Measurements from ENCODE around the gene CHCHD3.

CHCHD3 gene

DNA sequence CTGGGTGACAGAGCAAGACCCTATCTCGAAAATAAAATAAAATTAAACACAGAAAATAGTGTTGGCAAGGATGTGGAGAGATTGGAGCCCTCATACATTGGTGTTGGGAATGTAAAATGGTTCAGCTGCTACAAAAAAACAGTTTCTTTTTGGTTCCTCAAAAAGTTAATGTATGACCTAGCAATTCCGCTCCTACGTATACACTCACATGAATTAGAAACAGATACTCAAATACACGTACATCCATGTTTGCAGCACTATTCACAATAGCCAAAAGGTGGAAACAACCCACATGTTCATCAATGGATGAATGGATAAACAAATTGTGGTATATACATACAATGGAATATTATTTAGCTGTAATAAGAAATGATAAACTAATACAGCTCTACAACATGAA is 28.4 kb upstream of the CHCHD3 start:
- Histone ChIP-seq H3K4me3 (ENCODE audit: low read length) (no peak overlapping the region), H3K4me1 (ENCODE audit: insufficient read depth, low read length) (no peaks in the 10 kb centered on the region), H3K27me3 (ENCODE audit: insufficient read depth, low read length) (no peaks in the 10 kb centered on the region), H3K27ac (ENCODE audit: low read length) (no peak overlapping the region), H3K9me3 (ENCODE audit: insufficient read depth, low read depth, low read length) (peaks cover 8% of the 10 kb centered on the region; the same call in 1 of the 2 replicates), H3K36me3 (ENCODE audit: insufficient read depth, low read depth, low read length) (no peaks in the 10 kb centered on the region), H3K9ac (ENCODE audit: low read depth, low read length) (no peak overlapping the region)

DNA sequence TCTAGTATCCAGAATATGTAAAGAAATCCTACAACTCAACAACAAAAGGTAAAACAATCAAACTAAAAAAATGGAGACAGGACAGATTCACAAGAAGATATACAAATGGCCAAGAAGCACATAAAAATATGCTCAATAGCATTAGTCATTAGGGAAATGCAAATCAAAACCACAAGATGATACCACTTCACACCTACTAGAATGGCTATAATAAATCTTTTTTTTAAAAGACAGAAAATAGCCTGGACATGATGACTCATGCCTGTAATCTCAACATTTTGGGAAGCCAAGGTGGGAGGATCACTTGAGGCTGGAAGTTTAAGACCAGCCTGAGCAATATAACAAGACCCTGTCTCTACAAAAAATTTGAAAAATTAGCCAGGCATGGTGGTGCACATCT is 27.9 kb upstream of the CHCHD3 start:
- no peak overlapping the region for H3K27ac ChIP-seq (ENCODE audit: low read length)
- no peak overlapping the region for H3K9ac ChIP-seq (ENCODE audit: low read depth, low read length)
- no peak overlapping the region for H3K4me3 ChIP-seq (ENCODE audit: low read length)
- H3K36me3 ChIP-seq (ENCODE audit: insufficient read depth, low read depth, low read length): no peaks in the 10 kb centered on the region
- H3K27me3 ChIP-seq (ENCODE audit: insufficient read depth, low read length): no peaks in the 10 kb centered on the region
- H3K4me1 ChIP-seq (ENCODE audit: insufficient read depth, low read length): no peaks in the 10 kb centered on the region
- H3K9me3 ChIP-seq (ENCODE audit: insufficient read depth, low read depth, low read length): peaks cover 8% of the 10 kb centered on the region; the same call in 1 of the 2 replicates

DNA sequence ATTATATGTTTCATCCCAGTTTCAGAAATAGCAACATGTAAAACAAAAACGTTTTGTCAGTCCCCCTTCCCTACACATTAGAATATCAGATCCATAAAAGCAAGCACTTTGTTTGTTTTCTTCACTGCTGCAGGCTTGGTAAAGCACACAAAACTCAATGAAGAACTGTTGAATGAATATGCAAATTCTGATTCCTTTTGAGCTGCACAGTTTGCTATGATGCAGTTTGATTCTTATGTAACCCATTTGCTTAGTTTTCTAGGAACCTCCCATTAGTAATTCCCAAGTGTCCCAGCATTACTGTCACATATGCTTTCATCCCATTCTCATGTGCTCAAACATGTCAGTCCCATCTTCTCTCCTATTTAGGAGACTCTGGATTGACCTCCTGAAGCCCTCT is 26.1 kb upstream of the CHCHD3 start:
- Histone ChIP-seq H3K9me3 (ENCODE audit: insufficient read depth, low read depth, low read length) (peaks cover 8% of the 10 kb centered on the region; the same call in 1 of the 2 replicates), H3K4me1 (ENCODE audit: insufficient read depth, low read length) (no peaks in the 10 kb centered on the region), H3K27ac (ENCODE audit: low read length) (no peak overlapping the region), H3K4me3 (ENCODE audit: low read length) (no peak overlapping the region), H3K36me3 (ENCODE audit: insufficient read depth, low read depth, low read length) (no peaks in the 10 kb centered on the region), H3K27me3 (ENCODE audit: insufficient read depth, low read length) (no peaks in the 10 kb centered on the region), H3K9ac (ENCODE audit: low read depth, low read length) (no peak overlapping the region)

DNA sequence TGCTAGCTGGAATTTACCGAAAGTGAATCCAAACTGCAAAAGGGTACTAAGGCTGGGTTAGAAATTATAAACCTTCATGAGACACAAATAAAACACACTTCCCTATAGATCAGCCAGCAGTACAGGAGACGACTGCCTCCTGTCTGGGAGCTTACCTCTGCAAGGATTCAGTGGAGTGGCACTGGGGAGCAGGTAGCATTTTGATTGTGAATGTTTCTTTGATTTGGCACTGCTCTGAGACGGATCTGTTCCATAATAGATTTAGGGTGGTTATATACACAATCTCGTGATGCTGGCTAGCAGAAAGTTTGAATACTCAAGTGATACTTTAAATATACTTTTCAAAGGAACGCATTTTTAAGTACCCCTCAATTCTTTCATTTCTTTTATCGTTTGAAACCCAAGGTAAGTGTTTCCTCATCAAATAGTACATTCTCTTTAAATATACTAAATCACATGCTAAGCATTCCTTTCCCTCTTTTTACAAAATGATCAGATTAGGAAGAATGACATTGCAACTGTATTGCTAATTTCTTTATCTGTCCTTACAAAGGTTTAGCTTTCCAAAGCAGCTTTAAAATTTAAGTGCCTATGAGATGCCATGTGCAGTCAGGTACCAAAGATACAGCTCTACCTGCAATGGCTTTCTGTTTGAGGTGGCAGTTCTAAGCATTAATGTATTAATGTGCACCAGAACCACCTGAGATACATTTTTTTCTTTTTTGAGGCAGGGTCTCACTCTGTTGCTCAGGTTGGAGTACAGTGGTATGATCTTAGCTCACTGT is 20.6 kb upstream of the CHCHD3 start:
- Histone ChIP-seq H3K9me3 (ENCODE audit: insufficient read depth, low read depth, low read length) (no peaks in the 10 kb centered on the region), H3K9ac (ENCODE audit: low read depth, low read length) (no peak overlapping the region), H3K36me3 (ENCODE audit: insufficient read depth, low read depth, low read length) (no peaks in the 10 kb centered on the region), H3K27me3 (ENCODE audit: insufficient read depth, low read length) (no peaks in the 10 kb centered on the region), H3K27ac (ENCODE audit: low read length) (no peak overlapping the region), H3K4me1 (ENCODE audit: insufficient read depth, low read length) (0 out of 2 replicates have a peak, but pooled peaks cover 3% of the 10 kb centered on the region), H3K4me3 (ENCODE audit: low read length) (no peak overlapping the region)

DNA sequence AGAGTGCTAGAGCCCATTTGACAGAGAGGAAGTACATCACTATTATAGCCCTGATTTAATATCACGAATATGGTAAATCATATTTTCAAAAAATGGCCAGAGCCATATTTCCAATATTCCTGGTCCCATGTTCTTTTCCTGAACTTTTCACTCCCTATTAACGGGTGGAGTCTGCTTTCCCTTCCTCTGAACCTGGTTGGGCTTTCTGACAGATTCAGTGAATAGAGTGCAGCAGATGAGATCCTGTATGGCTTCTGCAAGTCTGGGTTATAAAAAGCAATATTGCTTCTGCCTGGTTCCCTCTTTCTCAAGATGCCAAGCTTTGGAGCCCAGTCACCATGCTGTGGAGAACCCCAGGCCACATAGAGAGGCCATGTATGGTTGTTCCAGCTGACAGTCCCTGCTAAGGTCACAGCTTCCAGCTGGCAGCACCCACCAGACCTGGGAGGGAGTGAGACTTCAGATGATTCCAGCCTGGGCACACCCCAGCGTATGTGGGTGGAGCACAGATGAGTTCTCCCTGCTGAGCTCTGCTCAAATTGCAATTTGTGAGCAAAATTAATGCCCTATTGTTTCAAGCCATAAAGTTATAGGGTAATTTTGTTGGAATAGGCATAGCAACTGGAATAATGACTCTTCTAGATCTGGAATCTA is 17.9 kb upstream of the CHCHD3 start:
- Histone ChIP-seq H3K4me3 (ENCODE audit: low read length) (no peak overlapping the region), H3K36me3 (ENCODE audit: insufficient read depth, low read depth, low read length) (no peaks in the 10 kb centered on the region), H3K9me3 (ENCODE audit: insufficient read depth, low read depth, low read length) (no peaks in the 10 kb centered on the region), H3K27ac (ENCODE audit: low read length) (no peak overlapping the region), H3K4me1 (ENCODE audit: insufficient read depth, low read length) (0 out of 2 replicates have a peak, but pooled peaks cover 3% of the 10 kb centered on the region), H3K9ac (ENCODE audit: low read depth, low read length) (no peak overlapping the region), H3K27me3 (ENCODE audit: insufficient read depth, low read length) (no peaks in the 10 kb centered on the region)

DNA sequence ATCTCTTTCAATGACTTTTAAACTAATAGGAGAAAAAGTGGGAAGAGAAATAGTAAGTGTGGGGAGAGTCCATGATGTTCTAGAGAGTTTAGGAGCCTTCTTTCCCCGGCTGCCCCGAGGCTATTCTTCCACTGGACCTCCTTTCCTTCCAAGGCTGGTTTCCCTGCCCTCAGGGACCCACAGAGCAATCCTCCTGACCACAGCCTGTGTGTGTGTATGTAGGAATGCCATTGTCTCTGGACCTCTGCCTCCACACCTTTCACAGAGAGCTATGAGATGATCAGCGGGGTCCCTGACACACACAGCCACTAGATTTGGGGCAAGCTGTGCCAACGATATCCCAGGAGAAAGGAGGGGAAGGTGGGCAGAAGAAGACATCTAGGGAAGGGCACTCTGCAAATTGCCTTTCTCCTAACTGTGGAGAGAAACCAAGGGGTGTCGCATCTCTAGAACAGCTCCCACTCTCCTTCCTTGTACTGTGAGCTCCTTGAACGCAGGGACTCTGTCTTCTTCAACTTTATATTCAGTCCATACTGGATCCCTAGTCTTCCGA is 13.3 kb upstream of the CHCHD3 start:
- H3K9me3 ChIP-seq (ENCODE audit: insufficient read depth, low read depth, low read length): no peaks in the 10 kb centered on the region
- no peak overlapping the region for H3K27ac ChIP-seq (ENCODE audit: low read length)
- 0 out of 2 replicates have a peak, but pooled peaks cover 3% of the 10 kb centered on the region for H3K4me1 ChIP-seq (ENCODE audit: insufficient read depth, low read length)
- H3K27me3 ChIP-seq (ENCODE audit: insufficient read depth, low read length): no peaks in the 10 kb centered on the region
- H3K9ac ChIP-seq (ENCODE audit: low read depth, low read length): no peak overlapping the region
- no peak overlapping the region for H3K4me3 ChIP-seq (ENCODE audit: low read length)
- no peaks in the 10 kb centered on the region for H3K36me3 ChIP-seq (ENCODE audit: insufficient read depth, low read depth, low read length)

DNA sequence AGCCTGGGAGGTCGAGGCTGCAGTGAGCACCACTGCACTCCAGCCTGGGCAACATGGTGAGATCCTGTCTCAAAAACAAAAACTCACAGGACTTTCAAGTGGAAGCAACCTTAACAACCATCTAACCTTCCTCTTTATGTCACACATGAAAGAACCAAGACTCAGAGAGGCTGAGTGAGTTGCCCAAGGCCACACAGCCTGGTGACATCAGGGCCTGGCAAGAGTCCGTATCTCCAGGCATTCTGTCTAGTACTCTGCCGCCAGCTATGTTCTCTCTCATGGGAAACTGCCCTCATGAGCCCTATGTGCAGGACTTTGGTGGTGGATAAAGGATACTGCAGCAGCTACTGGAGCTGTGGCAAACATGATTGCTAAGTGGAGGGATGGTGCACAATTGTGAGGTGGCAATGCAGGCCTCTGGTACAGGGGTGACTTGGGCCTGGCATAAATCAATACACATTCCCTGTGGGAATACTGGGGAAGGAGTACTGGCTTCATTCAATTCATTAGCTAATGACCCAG is 10.1 kb upstream of the CHCHD3 start:
- no peaks in the 10 kb centered on the region for H3K9me3 ChIP-seq (ENCODE audit: insufficient read depth, low read depth, low read length)
- no peaks in the 10 kb centered on the region for H3K4me1 ChIP-seq (ENCODE audit: insufficient read depth, low read length)
- H3K27me3 ChIP-seq (ENCODE audit: insufficient read depth, low read length): no peaks in the 10 kb centered on the region
- H3K36me3 ChIP-seq (ENCODE audit: insufficient read depth, low read depth, low read length): no peaks in the 10 kb centered on the region
- H3K9ac ChIP-seq (ENCODE audit: low read depth, low read length): no peak overlapping the region
- H3K4me3 ChIP-seq (ENCODE audit: low read length): no peak overlapping the region
- no peak overlapping the region for H3K27ac ChIP-seq (ENCODE audit: low read length)

DNA sequence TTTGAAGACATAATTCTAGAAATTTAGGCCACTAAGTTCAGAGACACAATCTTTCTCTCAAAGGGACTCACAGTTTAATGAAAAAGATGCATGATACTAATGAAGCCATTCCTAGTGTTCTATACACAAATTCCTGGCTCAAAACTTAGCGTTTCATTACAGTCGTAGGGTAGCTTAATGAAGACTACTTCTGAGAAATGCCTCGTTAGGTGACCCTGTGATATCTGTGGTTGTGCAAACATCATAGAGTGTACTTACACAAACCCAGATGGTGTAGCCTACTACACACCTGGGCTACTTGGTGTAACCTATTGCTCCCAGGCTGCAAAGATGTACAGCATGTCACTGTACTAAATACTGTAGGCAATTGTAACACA is 488 bp upstream of the CHCHD3 start:
- Histone ChIP-seq H3K27me3 (ENCODE audit: insufficient read depth, low read length) (no peaks in the 10 kb centered on the region), H3K9me3 (ENCODE audit: insufficient read depth, low read depth, low read length) (no peaks in the 10 kb centered on the region), H3K27ac (ENCODE audit: low read length) (no peak overlapping the region), H3K4me3 (ENCODE audit: low read length) (0 out of 2 replicates have a peak overlapping the region, but pooled peaks have one; percentile 31), H3K9ac (ENCODE audit: low read depth, low read length) (no peak overlapping the region), H3K36me3 (ENCODE audit: insufficient read depth, low read depth, low read length) (no peaks in the 10 kb centered on the region; the same call in 1 of the 2 replicates), H3K4me1 (ENCODE audit: insufficient read depth, low read length) (peaks cover 25% of the 10 kb centered on the region)

DNA sequence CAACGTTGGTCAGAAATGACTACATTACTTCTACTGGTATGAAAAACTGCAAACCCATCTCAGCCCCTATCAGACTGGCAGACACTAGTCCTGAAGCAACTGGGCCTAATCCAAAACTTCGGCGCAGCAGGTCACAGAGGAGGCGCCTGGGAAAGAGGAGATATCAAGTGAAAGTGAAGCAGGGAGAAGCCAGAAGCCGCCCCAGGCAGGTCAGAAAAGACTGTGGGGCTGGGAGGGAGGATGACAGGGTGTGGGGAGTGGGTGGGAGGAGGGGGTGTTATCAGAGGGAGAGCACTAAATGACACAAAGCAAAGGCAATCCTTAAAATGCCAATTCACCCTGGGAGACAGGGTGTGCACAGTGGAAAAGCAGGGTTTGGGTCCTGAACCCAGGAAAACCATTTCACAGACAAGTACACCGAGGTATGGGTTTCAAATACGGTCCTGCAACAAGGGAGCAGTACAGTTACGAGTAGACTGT is 731 bp downstream of the CHCHD3 start:
- Histone ChIP-seq H3K27ac (ENCODE audit: low read length) (peak overlapping the region; percentile 57), H3K36me3 (ENCODE audit: insufficient read depth, low read depth, low read length) (peaks cover 5% of the 10 kb centered on the region), H3K9ac (ENCODE audit: low read depth, low read length) (peak overlapping the region; percentile 84; the same call in 1 of the 2 replicates), H3K4me1 (ENCODE audit: insufficient read depth, low read length) (peaks cover 29% of the 10 kb centered on the region), H3K4me3 (ENCODE audit: low read length) (peak overlapping the region; percentile 91), H3K9me3 (ENCODE audit: insufficient read depth, low read depth, low read length) (no peaks in the 10 kb centered on the region), H3K27me3 (ENCODE audit: insufficient read depth, low read length) (no peaks in the 10 kb centered on the region)

DNA sequence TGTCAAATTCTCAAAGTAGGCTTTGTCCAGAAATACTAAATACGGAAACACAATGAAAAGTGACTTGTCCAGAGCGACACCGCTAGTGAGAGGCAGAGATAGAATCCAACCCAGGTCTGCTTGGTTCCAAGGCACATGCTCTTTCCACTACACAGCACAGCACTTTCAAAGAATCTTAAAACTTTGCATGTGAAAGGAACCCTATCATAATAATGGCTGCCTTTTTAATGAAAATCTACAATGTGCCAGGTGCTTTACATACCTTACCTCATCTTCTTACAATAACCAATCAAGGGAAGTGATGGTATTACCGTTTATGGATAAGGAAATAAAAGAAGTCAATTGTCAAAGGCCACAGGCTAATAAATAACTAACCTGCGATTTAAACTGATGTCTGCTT is 2.6 kb downstream of the CHCHD3 start:
- no peaks in the 10 kb centered on the region for H3K27me3 ChIP-seq (ENCODE audit: insufficient read depth, low read length)
- H3K4me1 ChIP-seq (ENCODE audit: insufficient read depth, low read length): peaks cover 29% of the 10 kb centered on the region
- H3K36me3 ChIP-seq (ENCODE audit: insufficient read depth, low read depth, low read length): peaks cover 11% of the 10 kb centered on the region
- peak overlapping the region; percentile 60 for H3K27ac ChIP-seq (ENCODE audit: low read length)
- H3K9me3 ChIP-seq (ENCODE audit: insufficient read depth, low read depth, low read length): no peaks in the 10 kb centered on the region
- peak overlapping the region; percentile 91 for H3K4me3 ChIP-seq (ENCODE audit: low read length)
- peak overlapping the region; percentile 54; the same call in 1 of the 2 replicates for H3K9ac ChIP-seq (ENCODE audit: low read depth, low read length)

DNA sequence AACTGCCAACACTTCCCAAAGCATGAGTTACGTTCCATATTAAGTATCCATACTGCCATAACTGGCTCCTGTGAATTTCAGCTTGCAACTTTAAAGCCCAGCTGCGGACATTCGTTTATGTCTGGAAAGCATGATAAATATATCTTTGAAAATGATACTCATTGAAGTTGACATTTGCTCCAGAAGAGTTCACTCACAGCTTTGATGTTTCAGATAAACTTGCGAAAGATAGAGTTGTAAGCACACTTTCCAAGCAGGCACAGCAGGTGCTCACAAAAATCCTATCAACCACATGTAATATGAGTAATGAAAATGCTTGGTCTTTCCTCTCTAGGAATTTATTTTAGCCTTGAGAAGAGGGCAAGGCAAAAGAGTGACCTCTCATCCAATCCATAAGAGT is 4.5 kb downstream of the CHCHD3 start:
- Histone ChIP-seq H3K9me3 (ENCODE audit: insufficient read depth, low read depth, low read length) (no peaks in the 10 kb centered on the region), H3K27me3 (ENCODE audit: insufficient read depth, low read length) (no peaks in the 10 kb centered on the region), H3K27ac (ENCODE audit: low read length) (no peak overlapping the region), H3K9ac (ENCODE audit: low read depth, low read length) (no peak overlapping the region), H3K36me3 (ENCODE audit: insufficient read depth, low read depth, low read length) (peaks cover 11% of the 10 kb centered on the region), H3K4me1 (ENCODE audit: insufficient read depth, low read length) (peaks cover 29% of the 10 kb centered on the region), H3K4me3 (ENCODE audit: low read length) (no peak overlapping the region)
